ENCODE data around the gene SEPSECS. TPM values are rescaled to one million over a fixed set of nuclear protein-coding genes. Genes with fewer than 3 reads are reported as not detected.

Gene SEPSECS
- total and polyA plus RNA-seq, 2 experiments from 2014 or later: 1.2 to 4.7 TPM

- Histone ChIP-seq H3F3A (replicated peaks; ENCODE audit: low read depth) (no peaks in the 10 kb centered on the region), H3K4me1 (ENCODE audit: insufficient read depth) (peaks cover 9% of the 10 kb centered on the region), H3K36me3 (ENCODE audit: insufficient read depth) (no peaks in the 10 kb centered on the region), H3K27me3 (ENCODE audit: insufficient read depth) (no peaks in the 10 kb centered on the region), H3K4me3 (no peak overlapping the region), H3K4me2 (no peak overlapping the region), H2AFZ (peak overlapping the region; percentile 81), H4K20me1 (replicated peaks; ENCODE audit: insufficient read depth) (no peaks in the 10 kb centered on the region), H3K9me2 (ENCODE audit: insufficient read depth) (no peaks in the 10 kb centered on the region; the same call in 1 of the 2 replicates), H3K79me2 (replicated peaks; ENCODE audit: insufficient read depth) (no peaks in the 10 kb centered on the region), H3K27ac (ENCODE audit: low read depth) (no peak overlapping the region)
- TF ChIP-seq ZNF331 (CRISPR knock-in tag; IDR thresholded peaks at IDR 0.05; ENCODE audit: low read depth): no peak
- TF ChIP-seq ETS1 (IDR thresholded peaks at IDR 0.05): no peak
- no peak for TF ChIP-seq ZNF462 (CRISPR knock-in tag; IDR thresholded peaks at IDR 0.05)
- TF ChIP-seq POLR2AphosphoS5 (IDR thresholded peaks at IDR 0.05; ENCODE audit: low read depth): no peak
- no peak for TF ChIP-seq ZNF114 (CRISPR knock-in tag; IDR thresholded peaks at IDR 0.05)
- TF ChIP-seq EZH2phosphoT487 (IDR thresholded peaks at IDR 0.05; ENCODE audit: unreplicated experiment): no peak
- TF ChIP-seq CTCF (conservative IDR thresholded peaks at IDR 0.05; ENCODE audit: low read depth in 2 of 2): no peak
- TF ChIP-seq CREB1 (CRISPR knock-in tag; IDR thresholded peaks at IDR 0.05; ENCODE audit: low read depth): no peak
- no peak for TF ChIP-seq NANOG (IDR thresholded peaks at IDR 0.05; ENCODE audit: borderline replicate concordance)
- TF ChIP-seq EZH2 (IDR thresholded peaks at IDR 0.05; ENCODE audit: low read depth, unreplicated experiment): no peak
- ATAC-seq (peak; percentile 22; the same call in 2 of the 3 replicates), DNase-seq (ENCODE audit: low spot score) (peak; percentile 11)
- Mint-ChIP-seq H3K4me3 (no peak overlapping the region), H3K27me3 (ENCODE audit: insufficient read depth, low read depth, poor library complexity) (peaks cover 9% of the 10 kb centered on the region), H3K27ac (no peak overlapping the region), H3K9me3 (peaks cover 16% of the 10 kb centered on the region), H3K4me1 (peaks cover 6% of the 10 kb centered on the region; the same call in 2 of the 3 replicates), H3K36me3 (ENCODE audit: low read depth) (peaks cover 17% of the 10 kb centered on the region)
Observed at GRCh38 chr4:25095837-25096236, 64.4 kb downstream of the SEPSECS start.
